SK-N-MC (cell line): ENCODE data around the gene P2RX1.

ENCODE experiments used
- DNase-seq: peaks from one replicate; pipeline ENCODE4 v3.0.0-alpha.2; 2011; ENCODE audit warnings: low read depth, low spot score
- H3K27ac ChIP-seq: fragments of 200-600 bp; sonication (generic); 2 replicates; pipeline ENCODE4 v1.5.1; 2016; ENCODE audit warnings: mixed run types
- H3K36me3 ChIP-seq: fragments of 200-600 bp; sonication (generic); 2 replicates; pipeline ENCODE4 v1.6.1; 2017; ENCODE audit warnings: antibody characterized with exemption, low read length, mixed read lengths; ENCODE audit not compliant: insufficient read depth
- H3K4me3 ChIP-seq: fragments of 200-600 bp; sonication (generic); 2 replicates; pipeline ENCODE4 v1.5.1; 2016
- H3K9ac ChIP-seq: fragments of 200-600 bp; sonication (generic); 2 replicates; pipeline ENCODE4 v1.8.0; 2017; ENCODE audit warnings: mixed run types, mixed read lengths; ENCODE audit not compliant: insufficient read length
- H3K9me3 ChIP-seq: fragments of 200-600 bp; sonication (generic); 2 replicates; pipeline ENCODE4 v1.6.1; 2017; ENCODE audit warnings: low read depth, mild to moderate bottlenecking, antibody characterized with exemption, low read length, moderate library complexity, mixed read lengths
- EZH2 ChIP-seq: fragments of 200-600 bp; sonication (generic); IDR thresholded peaks from one replicate; pipeline ENCODE4 v1.6.1; 2017; ENCODE audit warnings: antibody characterized with exemption
- FOXP2 ChIP-seq: optimal IDR thresholded peaks from 2 replicates; pipeline ENCODE3; 2011; ENCODE audit warnings: mild to moderate bottlenecking, moderate library complexity; ENCODE audit not compliant: insufficient read depth; ENCODE audit errors: extremely low read length, control extremely low read depth
- POLR2AphosphoS5 ChIP-seq: IDR thresholded peaks from 2 replicates; pipeline ENCODE4 v1.6.1; 2012; ENCODE audit warnings: mild to moderate bottlenecking, low read depth, low read length, borderline replicate concordance

Gene P2RX1

GRCh38 chr17:3959921-3960601, 43.8 kb upstream of the P2RX1 start:
- H3K4me3 ChIP-seq, result no peak overlapping the region
- H3K27ac ChIP-seq, result no peak overlapping the region
- H3K9ac ChIP-seq, result no peak overlapping the region
- TF ChIP-seq POLR2AphosphoS5, result no peak
- no peak for TF ChIP-seq FOXP2
- no peak for TF ChIP-seq EZH2
- H3K9me3 ChIP-seq, result no peaks in the 10 kb centered on the region
- H3K36me3 ChIP-seq, result no peaks in the 10 kb centered on the region
- DNase-seq, result no peak

- H3K9me3 ChIP-seq, result no peaks in the 10 kb centered on the region
- no peaks in the 10 kb centered on the region for H3K36me3 ChIP-seq
- no peak for DNase-seq
- TF ChIP-seq FOXP2, result no peak
- no peak for TF ChIP-seq POLR2AphosphoS5
- no peak for TF ChIP-seq EZH2
- H3K4me3 ChIP-seq, result no peak overlapping the region
- no peak overlapping the region for H3K9ac ChIP-seq
- no peak overlapping the region for H3K27ac ChIP-seq
Observed at GRCh38 chr17:3959295-3959899, 43.1 kb upstream of the P2RX1 start.

GRCh38 chr17:3957735-3958599, 41.7 kb upstream of the P2RX1 start:
- Histone ChIP-seq H3K9me3 (no peaks in the 10 kb centered on the region), H3K27ac (no peak overlapping the region), H3K4me3 (no peak overlapping the region), H3K36me3 (no peaks in the 10 kb centered on the region), H3K9ac (no peak overlapping the region)
- no peak for DNase-seq
- TF ChIP-seq FOXP2 (no peak), POLR2AphosphoS5 (no peak), EZH2 (no peak)

DNA sequence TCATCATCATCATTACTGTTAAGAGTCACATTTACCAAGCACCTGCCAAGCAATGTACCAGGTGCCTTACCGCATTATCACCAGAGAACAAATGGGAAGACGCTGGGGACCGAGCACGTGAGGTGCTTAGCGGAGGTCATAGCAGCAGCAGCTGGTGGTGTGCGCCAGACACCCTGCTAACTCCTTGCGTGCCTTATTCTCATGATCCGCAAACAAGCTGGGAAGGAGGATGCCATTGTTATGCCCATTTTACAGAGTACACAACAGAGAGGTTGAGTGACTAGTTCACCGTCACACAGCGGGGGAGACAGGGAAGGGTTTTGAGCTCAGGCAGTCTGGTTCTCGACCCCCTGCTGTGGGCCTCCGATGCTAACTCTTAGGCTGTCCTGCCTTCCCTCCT, 40.7 kb upstream of the P2RX1 start:
- no peak overlapping the region for H3K27ac ChIP-seq
- no peak overlapping the region for H3K9ac ChIP-seq
- H3K36me3 ChIP-seq, result no peaks in the 10 kb centered on the region
- DNase-seq, result no peak
- H3K9me3 ChIP-seq, result no peaks in the 10 kb centered on the region
- TF ChIP-seq FOXP2 (no peak), EZH2 (no peak), POLR2AphosphoS5 (no peak)
- no peak overlapping the region for H3K4me3 ChIP-seq

DNA sequence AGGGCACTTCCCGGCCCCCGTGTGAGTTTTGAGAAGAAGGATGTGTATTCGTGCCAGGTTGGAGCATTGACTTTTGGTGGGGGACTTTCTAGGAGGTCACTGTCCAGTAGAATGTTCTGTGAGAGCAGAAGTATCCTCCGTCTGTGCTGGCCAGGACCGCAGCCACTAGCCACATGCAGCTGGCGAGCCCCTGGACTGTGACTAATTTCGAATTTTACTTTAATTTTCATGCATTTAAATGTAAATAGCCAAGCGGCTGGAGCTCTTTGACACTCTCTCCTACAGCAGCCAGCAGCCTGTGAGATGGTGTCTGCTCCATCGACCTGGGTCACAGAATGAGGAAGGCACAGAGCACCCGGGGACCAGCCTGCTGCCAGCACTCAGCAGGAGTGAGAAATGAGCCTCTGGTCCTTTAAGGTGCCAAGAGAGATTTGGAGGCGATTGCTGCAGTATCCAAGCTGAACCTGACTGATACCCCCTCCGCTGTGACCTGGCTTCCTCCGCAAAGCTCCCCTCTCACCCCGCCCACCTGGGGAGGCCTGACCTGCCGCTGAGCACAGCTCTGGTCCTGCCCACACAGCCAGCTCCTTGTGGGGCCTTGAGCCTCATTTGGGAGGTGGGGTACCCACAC, 40.2 kb upstream of the P2RX1 start:
- Histone ChIP-seq H3K9me3 (no peaks in the 10 kb centered on the region), H3K9ac (no peak overlapping the region), H3K4me3 (no peak overlapping the region), H3K27ac (no peak overlapping the region), H3K36me3 (no peaks in the 10 kb centered on the region)
- DNase-seq, result no peak
- TF ChIP-seq POLR2AphosphoS5, result no peak
- TF ChIP-seq FOXP2, result no peak
- no peak for TF ChIP-seq EZH2

GRCh38 chr17:3955673-3955988, 39.4 kb upstream of the P2RX1 start:
- H3K4me3 ChIP-seq, result no peak overlapping the region
- H3K36me3 ChIP-seq, result no peaks in the 10 kb centered on the region
- H3K27ac ChIP-seq, result no peak overlapping the region
- H3K9me3 ChIP-seq, result no peaks in the 10 kb centered on the region
- H3K9ac ChIP-seq, result no peak overlapping the region
- no peak for DNase-seq
- no peak for TF ChIP-seq FOXP2
- TF ChIP-seq EZH2, result no peak
- no peak for TF ChIP-seq POLR2AphosphoS5

DNA sequence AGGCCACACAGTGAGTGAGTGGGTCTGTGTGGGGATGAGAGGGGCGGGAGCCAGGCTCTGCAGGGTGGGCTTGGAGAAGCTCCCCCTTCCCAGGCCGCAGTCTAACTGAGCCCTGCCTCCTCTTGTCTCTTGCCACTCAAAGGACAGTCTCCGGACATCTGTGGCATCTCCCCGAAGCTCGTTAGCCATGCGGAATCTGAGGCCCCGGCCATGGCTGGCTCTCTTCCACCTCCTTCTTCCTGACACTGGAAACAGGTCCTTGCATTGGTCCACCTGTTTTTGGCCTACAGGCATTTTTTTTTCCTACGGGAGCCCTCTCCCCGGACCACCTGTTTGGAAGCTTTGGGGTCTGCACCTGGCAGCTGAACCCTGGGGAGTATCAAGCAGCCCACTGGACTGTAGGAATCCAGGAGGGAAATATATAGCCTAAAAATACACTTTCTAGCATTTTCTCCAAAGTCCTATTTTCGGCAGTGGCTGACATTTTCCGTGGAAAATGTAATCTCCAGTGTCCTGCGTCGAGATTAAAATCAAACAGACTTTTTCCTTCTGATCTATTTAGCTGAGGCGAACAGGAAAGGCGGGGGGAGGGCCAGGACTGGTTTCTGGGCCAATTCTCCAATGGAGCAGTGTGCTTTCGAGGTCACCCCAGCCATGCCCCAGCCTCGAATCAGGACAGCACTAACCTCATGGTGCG, 38.9 kb upstream of the P2RX1 start:
- H3K9ac ChIP-seq, result no peak overlapping the region
- no peak overlapping the region for H3K4me3 ChIP-seq
- TF ChIP-seq EZH2 (no peak), FOXP2 (no peak), POLR2AphosphoS5 (no peak)
- H3K9me3 ChIP-seq, result no peaks in the 10 kb centered on the region
- no peaks in the 10 kb centered on the region for H3K36me3 ChIP-seq
- no peak overlapping the region for H3K27ac ChIP-seq
- DNase-seq, result no peak
